Skeletal muscle tissue (tissue), 4 donors: ENCODE measurements around the gene TENT4A. TPM values are rescaled to one million over a fixed set of nuclear protein-coding genes. Genes with fewer than 3 reads are reported as not detected.

Source experiments
- H3K27ac ChIP-seq: one replicate; pipeline ENCODE4 v1.7.0; 2013; ENCODE audit warnings: mild to moderate bottlenecking, low read depth, low read length, inconsistent platforms
- H3K27me3 ChIP-seq, 3 donors: one replicate each; pipeline ENCODE4 v1.7.0; 2013; ENCODE audit warnings: low read length in 3 of 3; ENCODE audit not compliant: control insufficient read depth in 3 of 3, insufficient read depth in 3 of 3
- H3K36me3 ChIP-seq, 3 donors: one replicate each; pipeline ENCODE4 v1.7.0; 2013; ENCODE audit warnings: low read length in 3 of 3; ENCODE audit not compliant: control insufficient read depth in 3 of 3, insufficient read depth in 3 of 3
- H3K4me1 ChIP-seq, 3 donors: one replicate each; pipeline ENCODE4 v1.7.0; 2013; ENCODE audit warnings: low read length in 3 of 3, mild to moderate bottlenecking in 3 of 3; ENCODE audit not compliant: control insufficient read depth in 3 of 3, insufficient read depth in 3 of 3
- H3K4me3 ChIP-seq, 3 donors: one replicate each; pipeline ENCODE4 v1.7.0; 2013; ENCODE audit warnings: low read length in 3 of 3
- H3K9ac ChIP-seq, 3 donors: one replicate each; pipeline ENCODE4 v1.7.0; 2013; ENCODE audit warnings: low read length in 3 of 3, mild to moderate bottlenecking in 3 of 3, moderate library complexity in 2 of 3, low read depth in 1 of 3
- H3K9me3 ChIP-seq, 3 donors: one replicate each; pipeline ENCODE4 v1.7.0; 2013; ENCODE audit warnings: low read length in 3 of 3; ENCODE audit not compliant: control insufficient read depth in 3 of 3
- total RNA-seq: library from RNA; depleted of rRNA; stranded (reverse); fragments of >200 nt; gene quantifications from one replicate; pipeline ENCODE4 v1.2.3, GENCODE V29; 2014
- donor health status: Osteomylitis.

The TENT4A gene
- total RNA-seq, 1 donor from 2014 or later, result 15.1 TPM

DNA sequence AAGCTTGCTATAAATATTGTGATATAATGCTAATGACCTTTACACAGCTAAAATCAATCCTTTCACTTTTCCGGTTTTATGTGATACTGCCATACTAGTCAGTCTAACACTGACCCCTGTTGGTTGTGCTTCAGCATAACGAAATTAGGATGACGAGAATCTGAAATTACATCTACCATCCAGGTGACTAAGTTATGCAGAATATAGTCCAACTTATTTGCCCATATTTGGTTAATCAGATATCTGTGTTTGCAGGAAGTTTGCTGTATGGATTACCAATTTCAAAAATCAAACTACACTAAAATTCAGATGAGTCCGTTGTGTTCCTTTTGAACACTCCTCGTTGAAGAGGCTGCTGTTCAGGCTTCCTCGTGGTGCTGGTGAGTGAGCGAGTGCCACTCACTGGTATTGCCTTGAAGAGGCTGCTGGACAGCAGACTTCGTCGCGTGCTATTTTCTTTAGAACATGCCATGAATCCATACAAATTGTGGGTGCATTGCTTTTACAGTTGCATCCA is 32.5 kb downstream of the TENT4A start:
- Histone ChIP-seq H3K27me3 (no peaks in the 10 kb centered on the region), H3K4me3 (no peak overlapping the region), H3K36me3 (peaks cover 32 to 48% (median 45%) of the 10 kb centered on the region in 3 donors), H3K4me1 (peaks cover 0 to 8% (median 5%) of the 10 kb centered on the region in 3 donors), H3K9me3 (no peaks in the 10 kb centered on the region), H3K27ac (no peak overlapping the region), H3K9ac (peak overlapping the region in 1 of 3 donors; percentile 45)

DNA sequence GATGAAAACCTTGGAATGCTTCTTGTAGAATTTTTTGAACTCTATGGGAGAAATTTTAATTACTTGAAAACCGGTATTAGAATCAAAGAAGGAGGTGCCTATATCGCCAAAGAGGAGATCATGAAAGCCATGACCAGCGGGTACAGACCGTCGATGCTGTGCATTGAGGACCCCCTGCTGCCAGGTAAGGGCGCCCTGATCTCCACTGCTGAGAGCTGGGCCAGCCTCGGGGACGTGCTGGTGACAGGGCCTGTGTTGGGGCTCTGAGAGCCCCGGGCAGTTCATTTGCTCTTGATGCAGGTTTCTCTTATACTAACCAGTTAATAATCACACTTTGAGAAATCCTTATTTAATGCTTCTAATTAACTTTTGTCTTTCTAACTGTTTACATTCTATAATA is 33.0 kb downstream of the TENT4A start:
- Histone ChIP-seq H3K27me3 (no peaks in the 10 kb centered on the region), H3K4me3 (no peak overlapping the region), H3K36me3 (peaks cover 34 to 50% (median 45%) of the 10 kb centered on the region in 3 donors), H3K27ac (no peak overlapping the region), H3K9ac (no peak overlapping the region), H3K9me3 (no peaks in the 10 kb centered on the region), H3K4me1 (peaks cover 0 to 8% (median 5%) of the 10 kb centered on the region in 3 donors)

DNA sequence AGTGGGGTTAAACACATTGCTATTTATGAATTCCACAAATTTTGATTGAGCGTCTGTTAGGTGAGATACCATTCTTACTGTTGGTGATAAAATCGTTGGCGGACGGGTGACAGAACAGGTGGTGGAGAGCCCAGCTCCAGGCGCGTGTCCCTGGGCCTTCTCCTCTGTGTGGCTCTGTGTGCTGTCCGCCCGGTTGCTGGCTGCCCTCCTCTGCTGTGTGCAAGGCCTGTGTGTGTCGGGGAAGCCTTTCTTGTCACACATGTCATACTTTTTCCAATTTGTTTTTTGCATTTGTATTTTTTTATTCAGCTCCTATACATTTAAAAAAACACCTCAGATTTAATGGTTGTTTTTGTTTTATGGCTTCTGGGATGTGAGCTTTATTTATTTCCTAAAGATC is 33.9 kb downstream of the TENT4A start:
- Histone ChIP-seq H3K27me3 (no peaks in the 10 kb centered on the region), H3K27ac (no peak overlapping the region), H3K4me3 (no peak overlapping the region), H3K9me3 (no peaks in the 10 kb centered on the region), H3K4me1 (peaks cover 0 to 8% (median 5%) of the 10 kb centered on the region in 3 donors), H3K9ac (no peak overlapping the region), H3K36me3 (peaks cover 41 to 56% (median 49%) of the 10 kb centered on the region in 3 donors)

DNA sequence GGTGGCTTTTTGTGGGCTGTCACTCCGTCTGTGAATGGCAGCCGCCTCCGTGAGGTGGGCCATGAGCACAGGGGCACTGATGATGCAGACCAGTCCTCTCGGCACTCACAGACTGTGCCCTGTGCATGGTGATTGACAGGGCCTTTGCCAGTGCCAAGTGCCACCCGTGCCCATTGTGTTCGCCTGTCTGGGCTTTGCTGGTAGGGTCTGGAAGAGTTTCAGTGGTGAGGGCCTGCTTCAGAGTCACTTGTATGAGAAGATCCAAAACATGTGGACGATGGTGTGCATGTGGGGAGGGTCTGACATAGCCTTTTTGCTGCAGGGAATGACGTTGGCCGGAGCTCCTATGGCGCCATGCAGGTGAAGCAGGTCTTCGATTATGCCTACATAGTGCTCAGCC is 34.9 kb downstream of the TENT4A start:
- Histone ChIP-seq H3K9ac (no peak overlapping the region), H3K27me3 (no peaks in the 10 kb centered on the region), H3K27ac (no peak overlapping the region), H3K9me3 (no peaks in the 10 kb centered on the region), H3K4me1 (peaks cover 0 to 8% (median 6%) of the 10 kb centered on the region in 3 donors), H3K4me3 (no peak overlapping the region), H3K36me3 (peaks cover 45 to 58% (median 50%) of the 10 kb centered on the region in 3 donors)

DNA sequence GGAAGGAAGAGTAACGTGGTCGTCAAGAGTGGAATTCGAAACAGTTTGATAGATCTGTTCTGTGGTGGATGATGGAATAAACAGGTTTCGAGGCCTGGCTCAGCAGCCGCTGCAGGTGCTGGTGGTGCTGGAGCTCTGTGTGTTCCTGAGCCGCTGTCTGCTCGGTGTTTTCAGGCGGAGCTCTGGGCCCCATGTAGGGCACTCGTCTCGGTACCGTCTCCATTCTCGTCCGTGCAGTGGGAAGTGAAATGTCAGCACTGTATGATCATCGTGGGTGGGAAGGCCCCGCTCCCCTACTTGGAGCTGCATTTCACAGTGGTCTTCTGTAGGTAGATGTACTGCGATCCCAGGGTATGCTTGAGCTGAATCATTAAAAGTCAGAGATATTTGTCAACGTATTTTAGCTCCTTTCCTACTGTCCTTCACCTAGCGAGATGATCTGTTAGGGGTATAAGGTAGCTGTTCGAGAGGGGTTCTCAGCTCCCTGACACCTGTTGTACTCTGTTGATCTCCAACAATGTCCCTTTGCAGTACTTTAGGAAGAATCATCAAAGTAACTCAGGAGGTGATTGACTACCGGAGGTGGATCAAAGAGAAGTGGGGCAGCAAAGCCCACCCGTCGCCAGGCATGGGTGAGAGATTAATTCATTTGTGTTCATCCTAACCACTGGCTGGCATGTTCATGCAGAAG is 35.9 kb downstream of the TENT4A start:
- Histone ChIP-seq H3K4me1 (peaks cover 0 to 17% (median 14%) of the 10 kb centered on the region in 3 donors), H3K27me3 (no peaks in the 10 kb centered on the region), H3K4me3 (no peak overlapping the region), H3K9ac (no peak overlapping the region), H3K36me3 (peaks cover 46 to 60% (median 52%) of the 10 kb centered on the region in 3 donors), H3K27ac (no peak overlapping the region), H3K9me3 (no peaks in the 10 kb centered on the region)

DNA sequence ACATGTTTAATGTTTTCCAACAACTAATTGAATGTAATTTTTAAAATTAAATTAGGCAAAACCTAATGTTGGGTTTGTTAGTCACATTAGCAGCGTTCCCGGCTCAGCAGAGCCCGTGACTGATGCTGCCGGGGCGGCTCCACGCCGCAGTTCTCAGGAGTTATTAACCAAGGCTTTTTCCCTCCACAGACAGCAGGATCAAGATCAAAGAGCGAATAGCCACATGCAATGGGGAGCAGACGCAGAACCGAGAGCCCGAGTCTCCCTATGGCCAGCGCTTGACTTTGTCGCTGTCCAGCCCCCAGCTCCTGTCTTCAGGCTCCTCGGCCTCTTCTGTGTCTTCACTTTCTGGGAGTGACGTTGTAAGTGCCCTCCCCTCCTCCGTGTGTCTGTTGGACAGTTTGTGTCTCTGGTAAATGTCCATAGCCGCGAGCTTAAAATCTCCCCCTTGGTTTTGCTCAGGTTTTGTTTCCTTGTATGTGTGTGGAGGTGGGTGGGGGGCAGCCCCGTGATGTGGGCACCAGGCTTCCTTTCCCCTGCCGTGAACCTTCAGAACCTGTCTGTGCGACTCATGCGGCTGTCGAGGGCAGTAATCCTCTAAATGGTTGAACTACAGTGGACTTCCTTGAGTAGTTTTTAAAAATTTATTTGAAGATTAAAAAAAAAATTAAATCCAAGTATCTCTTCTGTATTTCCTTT is 37.1 kb downstream of the TENT4A start:
- Histone ChIP-seq H3K4me1 (peaks cover 0 to 13% (median 12%) of the 10 kb centered on the region in 3 donors), H3K36me3 (peaks cover 57 to 71% (median 62%) of the 10 kb centered on the region in 3 donors), H3K9ac (no peak overlapping the region), H3K4me3 (no peak overlapping the region), H3K27me3 (no peaks in the 10 kb centered on the region), H3K27ac (no peak overlapping the region), H3K9me3 (no peaks in the 10 kb centered on the region)

DNA sequence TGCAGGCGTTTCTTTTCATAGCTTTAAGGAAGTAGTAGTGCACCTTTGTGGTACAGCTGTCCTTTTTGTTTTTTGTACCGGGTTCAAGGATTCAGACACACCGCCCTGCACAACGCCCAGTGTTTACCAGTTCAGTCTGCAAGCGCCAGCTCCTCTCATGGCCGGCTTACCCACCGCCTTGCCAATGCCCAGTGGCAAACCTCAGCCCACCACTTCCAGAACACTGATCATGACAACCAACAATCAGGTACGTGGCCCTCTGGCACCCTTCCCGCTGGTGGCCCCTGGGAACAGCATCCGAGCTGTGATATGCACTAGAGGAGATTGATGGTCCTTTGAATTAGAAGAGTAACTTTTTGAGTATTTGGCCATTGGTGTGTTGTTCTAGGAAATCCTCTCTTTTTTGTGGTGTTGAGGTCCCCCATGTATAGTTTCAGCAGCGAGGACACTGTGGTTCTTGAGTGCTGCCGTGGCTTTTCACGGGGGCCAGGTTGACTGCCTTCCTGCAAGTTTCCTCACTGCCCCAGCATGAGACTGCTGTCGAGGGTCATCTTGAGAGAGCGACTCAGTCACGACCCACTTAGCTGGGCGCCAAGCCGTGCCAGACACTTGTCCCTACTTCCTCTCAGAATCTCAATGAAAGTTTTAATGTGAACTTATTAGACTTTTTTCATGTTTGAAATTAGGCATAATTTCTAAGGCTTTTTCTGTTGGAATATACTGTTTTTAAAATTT is 37.9 kb downstream of the TENT4A start:
- no peaks in the 10 kb centered on the region for H3K27me3 ChIP-seq
- no peak overlapping the region for H3K4me3 ChIP-seq
- H3K9ac ChIP-seq, result no peak overlapping the region
- peaks cover 65 to 78% (median 68%) of the 10 kb centered on the region in 3 donors for H3K36me3 ChIP-seq
- peaks cover 0 to 9% (median 9%) of the 10 kb centered on the region in 3 donors for H3K4me1 ChIP-seq
- H3K27ac ChIP-seq, result no peak overlapping the region
- H3K9me3 ChIP-seq, result no peaks in the 10 kb centered on the region

DNA sequence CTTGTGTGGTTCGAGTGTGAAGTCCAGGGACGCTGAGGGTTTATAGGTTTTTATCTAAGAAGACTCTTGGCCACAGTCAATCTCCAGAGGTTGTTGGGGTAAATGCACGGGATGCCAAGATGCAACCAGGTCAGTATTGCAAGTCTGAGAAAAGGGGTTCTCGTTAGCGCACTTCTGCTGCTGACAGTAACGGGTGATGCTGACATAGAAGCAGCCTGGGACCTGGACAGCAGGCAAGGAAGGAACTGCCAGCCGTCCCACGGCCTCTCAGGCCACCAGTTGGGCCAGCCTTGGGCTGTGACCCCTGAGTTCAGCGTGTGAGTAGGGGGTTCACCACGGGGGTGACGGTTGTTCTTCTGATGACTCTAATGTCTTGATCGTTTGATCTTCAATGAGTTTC is 39.0 kb downstream of the TENT4A start:
- no peak overlapping the region for H3K27ac ChIP-seq
- peaks cover 67 to 83% (median 77%) of the 10 kb centered on the region in 3 donors for H3K36me3 ChIP-seq
- no peak overlapping the region for H3K9ac ChIP-seq
- no peak overlapping the region for H3K4me3 ChIP-seq
- H3K9me3 ChIP-seq, result no peaks in the 10 kb centered on the region
- no peaks in the 10 kb centered on the region for H3K27me3 ChIP-seq
- peaks cover 0 to 9% (median 9%) of the 10 kb centered on the region in 3 donors for H3K4me1 ChIP-seq

DNA sequence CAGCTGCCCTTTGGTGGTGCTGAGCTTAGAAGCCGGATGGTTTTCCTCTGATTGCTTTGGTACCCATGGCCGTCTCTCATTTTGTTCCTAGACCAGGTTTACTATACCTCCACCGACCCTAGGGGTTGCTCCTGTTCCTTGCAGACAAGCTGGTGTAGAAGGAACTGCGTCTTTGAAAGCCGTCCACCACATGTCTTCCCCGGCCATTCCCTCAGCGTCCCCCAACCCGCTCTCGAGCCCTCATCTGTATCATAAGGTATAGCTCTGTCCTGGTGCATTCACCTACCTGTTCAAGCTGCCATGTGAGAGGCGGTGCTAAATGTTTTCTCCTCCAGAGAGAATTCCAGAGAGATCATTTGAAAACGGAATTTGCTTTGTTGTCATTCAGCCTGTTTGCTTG is 39.5 kb downstream of the TENT4A start:
- Histone ChIP-seq H3K27ac (no peak overlapping the region), H3K4me3 (no peak overlapping the region), H3K9me3 (no peaks in the 10 kb centered on the region), H3K27me3 (no peaks in the 10 kb centered on the region), H3K36me3 (peaks cover 68 to 82% (median 80%) of the 10 kb centered on the region in 3 donors), H3K4me1 (peaks cover 0 to 9% (median 9%) of the 10 kb centered on the region in 3 donors), H3K9ac (no peak overlapping the region)
